Stimulated activated CD8-positive, alpha-beta memory T cell treated with anti-CD3 and anti-CD28 coated beads, Interleukin-7, amount 100 ng/mL, for 1 hour (primary cell): ENCODE measurements around the gene SAA1.
A peak's percentile ranks its signal among the peaks of the same experiment; 100 is the strongest.
"Not testable (repeated sequence)": the region's sequence is repeated elsewhere in the genome, so short reads cannot be mapped to it uniquely, and the experiment has no call there.

Experiments used
- DNase-seq, 2 donors: peaks; one replicate each; pipeline ENCODE4 v3.0.0-alpha.2; 2020; ENCODE audit warnings: low read depth in 2 of 2

The SAA1 gene

DNA sequence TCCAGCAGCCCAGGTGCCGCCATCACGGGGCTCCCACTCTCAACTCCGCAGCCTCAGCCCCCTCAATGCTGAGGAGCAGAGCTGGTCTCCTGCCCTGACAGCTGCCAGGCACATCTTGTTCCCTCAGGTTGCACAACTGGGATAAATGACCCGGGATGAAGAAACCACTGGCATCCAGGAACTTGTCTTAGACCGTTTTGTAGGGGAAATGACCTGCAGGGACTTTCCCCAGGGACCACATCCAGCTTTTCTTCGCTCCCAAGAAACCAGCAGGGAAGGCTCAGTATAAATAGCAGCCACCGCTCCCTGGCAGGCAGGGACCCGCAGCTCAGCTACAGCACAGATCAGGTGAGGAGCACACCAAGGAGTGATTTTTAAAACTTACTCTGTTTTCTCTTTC, at the start of gene SAA1:
Gene SAA1 (plus strand): TSS at position 316 of the 400 bp plus-strand sequence. CDS start 624 bp downstream, outside the sequence.
- no peak for DNase-seq

DNA sequence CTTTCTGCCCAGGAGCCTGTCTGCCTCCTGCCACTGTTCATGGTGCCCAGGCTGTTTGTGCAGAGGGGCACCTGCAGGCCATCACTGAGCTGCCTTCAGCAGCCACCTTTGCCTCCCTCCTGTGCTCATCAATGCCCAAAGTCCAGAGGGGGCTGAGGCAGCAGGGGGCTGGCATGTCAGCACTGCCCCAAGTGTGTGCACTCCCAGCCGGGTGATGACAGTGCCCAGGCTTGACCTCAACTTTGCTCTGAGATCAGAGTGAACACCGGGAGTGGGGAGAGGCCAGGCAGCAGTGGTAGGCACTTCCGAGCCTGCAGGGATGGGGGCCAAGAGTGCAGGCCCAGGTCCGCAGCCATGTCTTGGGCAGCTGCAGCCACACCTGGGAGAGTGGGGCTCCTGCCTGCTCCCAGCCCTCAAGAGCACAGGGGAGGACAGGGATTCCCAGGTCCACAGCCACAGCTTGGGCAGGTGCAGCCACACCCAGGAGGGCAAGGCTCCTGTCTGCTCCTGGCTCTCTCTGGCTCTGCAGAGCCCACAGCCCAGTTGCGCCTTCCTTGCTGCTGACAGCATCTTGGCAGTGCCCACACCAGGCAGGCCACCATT, 44.7 kb upstream of the SAA1 start:
- DNase-seq = no peak

DNA sequence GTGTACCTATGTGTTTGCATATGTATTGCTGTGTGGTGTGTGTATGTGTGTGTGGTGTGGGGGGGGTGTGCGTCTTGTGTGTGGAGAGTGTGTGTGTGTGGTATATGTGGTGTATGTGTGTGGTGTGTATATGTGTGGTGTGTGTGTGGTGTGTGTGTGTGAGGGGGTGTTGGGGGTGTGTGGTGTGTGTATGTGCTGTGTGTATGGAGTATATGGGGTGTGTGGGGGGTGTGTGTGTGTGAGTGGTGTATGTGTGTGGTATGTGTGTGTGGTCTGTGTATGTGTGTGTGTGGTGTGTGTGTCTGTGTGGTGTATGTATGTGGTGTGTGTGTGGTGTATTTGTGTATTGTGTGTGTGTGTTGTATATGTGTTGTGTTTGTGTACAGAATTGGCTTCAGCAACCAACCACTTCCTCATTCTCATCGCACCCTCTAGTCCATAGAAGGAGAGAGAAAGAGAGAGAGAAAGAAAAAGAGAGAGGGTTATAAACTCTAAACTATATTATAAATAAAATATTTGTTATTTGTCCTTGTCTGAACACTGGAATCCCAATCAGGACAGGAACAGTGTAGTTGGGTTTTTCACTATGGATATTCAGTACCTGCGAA, 43.1 kb upstream of the SAA1 start:
- no peak for DNase-seq

DNA sequence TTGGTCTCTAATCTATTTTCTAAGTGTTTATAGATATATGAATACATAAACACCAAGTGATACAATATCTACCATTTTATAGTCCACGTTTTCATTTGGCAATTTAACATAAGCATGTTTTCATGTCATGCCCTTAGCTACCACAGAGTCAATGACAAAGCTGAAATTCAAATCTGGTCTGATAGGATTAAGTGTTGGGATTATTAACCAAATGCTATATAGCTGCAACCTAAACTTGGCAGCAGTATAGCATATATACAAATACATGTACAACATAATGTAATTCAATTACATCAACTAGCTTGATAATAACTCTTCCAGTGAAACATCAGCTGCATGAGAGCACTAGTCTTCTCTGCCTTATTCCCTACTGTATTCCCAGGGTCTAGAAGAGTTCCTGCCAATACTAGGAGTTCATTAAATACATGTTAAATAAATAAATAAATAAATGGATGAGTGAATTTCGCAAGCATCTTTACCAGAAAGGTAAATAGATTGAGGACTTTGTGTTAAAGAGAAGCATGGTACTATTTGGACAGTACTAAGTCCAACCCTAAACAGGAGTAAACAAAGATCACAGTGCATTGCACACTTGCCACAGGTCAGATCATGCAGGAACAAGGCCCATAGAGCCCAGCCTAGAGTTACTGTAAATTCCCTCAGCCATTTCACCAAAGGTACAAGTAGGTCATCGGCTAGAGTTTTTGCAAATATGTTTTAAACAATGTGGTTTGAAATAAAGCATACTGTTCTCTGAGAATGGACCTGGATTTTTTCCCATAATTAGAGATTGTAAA, 42.3 kb upstream of the SAA1 start:
- DNase-seq = no peak

- DNase-seq = no peak
Observed at GRCh38 chr11:18225913-18226312, 40.2 kb upstream of the SAA1 start.

DNA sequence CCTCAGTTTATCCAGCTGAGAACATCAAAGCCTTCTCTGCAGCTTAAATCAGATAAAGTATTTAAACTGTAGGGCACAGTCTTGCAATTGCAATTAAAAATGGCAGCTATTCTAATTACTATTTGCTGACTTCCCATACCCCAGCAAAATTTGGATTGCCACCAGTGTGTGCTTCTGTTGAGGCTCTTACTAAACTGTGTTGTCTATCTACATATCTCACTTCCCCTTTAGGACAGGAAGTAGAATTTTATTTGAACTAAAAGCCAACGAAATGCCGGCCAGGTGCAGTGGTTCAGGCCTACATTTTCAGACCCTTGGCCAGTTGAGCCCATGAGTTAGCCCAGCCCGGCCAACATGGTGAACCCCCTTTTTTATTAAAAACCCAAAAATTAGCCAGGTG, 36.6 kb upstream of the SAA1 start:
- no peak for DNase-seq

GRCh38 chr11:18230859-18231258, 35.2 kb upstream of the SAA1 start:
- DNase-seq = no peak

- DNase-seq = no peak
Observed at GRCh38 chr11:18233912-18234311, 32.2 kb upstream of the SAA1 start.

DNA sequence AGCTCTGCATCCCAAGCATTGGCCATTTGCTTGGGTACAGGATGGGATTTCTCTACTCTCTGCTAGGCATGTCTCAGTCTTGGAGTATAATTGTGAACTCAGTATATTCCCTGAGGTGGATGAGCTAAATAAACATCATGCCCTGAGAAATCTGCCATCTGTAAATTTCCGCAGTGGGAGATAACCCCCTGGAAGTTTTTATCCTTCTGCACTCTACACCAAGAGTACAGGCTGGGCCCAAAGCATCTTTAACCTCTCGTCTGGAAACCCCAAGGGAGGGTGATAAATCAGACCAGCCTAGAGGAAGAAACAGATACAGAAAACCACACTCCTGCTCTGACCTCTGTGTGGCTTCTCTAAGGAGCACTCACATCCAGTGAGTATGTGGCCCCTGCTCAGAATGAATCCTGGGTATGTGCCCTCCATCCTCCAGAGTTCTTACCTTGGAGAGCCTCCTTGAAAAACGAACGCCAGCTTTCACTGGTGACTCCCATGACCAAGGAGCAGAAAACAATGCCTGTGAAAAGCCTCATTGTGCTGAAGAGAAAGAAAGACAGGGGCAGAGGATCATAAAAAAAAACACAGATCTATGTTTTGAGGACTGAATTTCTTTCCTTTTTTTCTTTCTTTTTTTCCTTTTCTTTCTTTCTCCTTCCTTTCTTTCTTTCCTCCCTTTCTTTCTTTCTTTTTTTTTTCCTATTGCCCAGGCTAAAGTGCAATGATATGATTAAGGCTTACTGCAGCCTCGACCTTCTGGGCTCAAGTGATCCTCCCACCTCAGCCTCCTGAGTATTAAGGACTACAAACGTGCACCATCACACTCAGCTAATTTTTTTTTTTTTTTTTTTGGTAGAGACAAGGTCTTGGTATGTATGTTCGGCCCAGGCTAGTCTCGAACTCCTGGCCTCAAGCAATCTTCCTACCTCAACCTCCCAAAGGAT, 30.4 kb upstream of the SAA1 start:
- no peak for DNase-seq

- no peak for DNase-seq
Observed at GRCh38 chr11:18236664-18237356, 29.3 kb upstream of the SAA1 start, which contains the start of gene SAA4. Gene SAA4 (minus strand): TSS chr11:18236802. CDS start chr11:18235926, 876 bp downstream.

GRCh38 chr11:18239655-18240054, 26.4 kb upstream of the SAA1 start:
- no peak for DNase-seq

GRCh38 chr11:18243783-18244362, 22.2 kb upstream of the SAA1 start:
- peak; percentile 9 to 34 for DNase-seq

DNA sequence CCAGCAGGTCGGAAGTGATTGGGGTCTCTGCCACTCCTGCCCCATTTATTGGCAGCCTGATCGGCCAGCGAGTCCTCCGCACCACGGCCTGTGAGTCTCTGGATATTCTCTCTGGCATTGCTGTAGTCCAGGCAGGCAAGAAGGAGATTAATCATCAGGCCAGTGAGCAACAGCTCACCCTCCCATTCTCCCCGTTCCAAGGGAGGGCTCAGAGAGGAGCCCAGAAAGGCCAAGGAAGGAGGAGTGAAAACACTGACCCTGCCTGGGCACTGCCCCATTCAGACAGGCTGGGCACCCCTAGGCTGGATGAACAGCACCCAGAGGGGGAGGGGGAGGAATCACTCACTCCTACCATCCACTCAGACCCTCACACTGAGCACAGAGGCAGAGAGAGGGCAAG, 20.7 kb upstream of the SAA1 start:
- no peak for DNase-seq

- not testable (repeated sequence) for DNase-seq
Observed at GRCh38 chr11:18246379-18247190, 19.5 kb upstream of the SAA1 start.

GRCh38 chr11:18247191-18247581, 18.9 kb upstream of the SAA1 start:
- not testable (repeated sequence) for DNase-seq

DNA sequence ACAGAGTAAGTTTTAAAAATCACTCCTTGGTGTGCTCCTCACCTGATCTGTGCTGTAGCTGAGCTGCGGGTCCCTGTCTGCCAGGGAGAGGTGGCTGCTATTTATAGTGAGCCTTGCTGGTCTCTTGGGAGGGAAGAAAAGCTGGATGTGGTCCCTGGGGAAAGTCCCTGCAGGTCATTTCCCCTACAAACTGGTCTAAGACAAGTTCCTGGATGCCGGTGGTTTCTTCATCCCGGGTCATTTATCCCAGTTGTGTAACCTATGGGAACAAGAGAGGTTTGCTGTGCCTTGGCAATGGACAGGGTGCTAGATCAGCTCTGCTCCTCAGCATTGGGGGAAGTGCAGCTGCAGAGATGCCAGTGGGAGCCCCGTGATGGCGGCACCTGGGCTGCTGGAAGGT, 17.5 kb upstream of the SAA1 start, which contains the start of gene SAA2:
Gene SAA2 (minus strand): TSS at position 108 of the 400 bp plus-strand sequence. CDS start 657 bp downstream, outside the sequence.
- no peak for DNase-seq

DNA sequence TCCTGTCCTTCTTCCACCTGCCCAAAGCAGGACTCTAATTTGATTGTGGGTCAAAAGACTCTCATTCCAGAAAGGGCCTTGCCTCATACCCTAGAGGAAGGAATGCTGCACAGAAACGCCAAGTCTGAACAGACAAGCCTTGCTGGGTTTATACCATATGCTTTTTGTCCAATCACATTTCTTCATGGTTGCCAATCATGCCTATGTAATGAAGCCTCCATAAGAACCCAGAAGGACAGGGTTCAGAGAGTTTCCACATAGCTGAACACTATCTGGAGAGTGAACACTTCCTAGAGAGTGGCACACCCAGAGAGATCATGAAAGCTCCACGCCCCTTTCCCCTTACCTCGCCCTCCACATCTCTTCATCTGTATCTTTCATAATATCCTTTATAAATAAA, 12.8 kb upstream of the SAA1 start:
- no peak for DNase-seq

GRCh38 chr11:18253778-18254338, 12.2 kb upstream of the SAA1 start:
- DNase-seq = no peak

DNA sequence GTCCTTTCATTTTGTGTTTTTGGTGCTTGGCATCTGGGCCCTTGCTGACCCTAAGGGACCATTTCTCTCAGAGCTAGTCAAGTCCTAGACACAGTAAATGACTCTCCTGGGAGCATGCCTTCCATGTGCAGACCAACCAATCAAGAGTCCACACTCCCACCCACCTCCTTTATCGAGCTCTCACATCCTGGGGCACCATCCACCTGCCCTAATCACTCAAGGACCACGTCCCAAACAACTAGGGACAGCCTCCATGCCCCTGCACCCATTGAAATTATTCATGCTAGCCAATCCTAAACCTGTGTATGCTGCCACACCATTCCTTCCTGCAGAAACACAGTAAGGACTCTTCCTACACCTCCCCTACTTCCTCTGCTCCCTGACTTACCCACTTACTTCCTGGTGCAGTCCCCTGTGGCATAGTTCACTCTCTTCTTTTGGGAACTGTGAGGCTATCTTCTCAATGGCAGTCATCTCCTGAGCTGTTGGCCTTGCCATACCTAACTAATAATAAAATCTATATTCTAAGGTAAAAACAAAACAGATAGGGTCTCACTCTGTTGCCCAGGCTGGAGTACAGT, 11.2 kb upstream of the SAA1 start:
- DNase-seq = no peak
